Astrocyte (in vitro differentiated cells and primary cell): Measurements from ENCODE around the gene TMEM138. TPM values are rescaled to one million over a fixed set of nuclear protein-coding genes. Genes with fewer than 3 reads are reported as not detected.

Source experiments
- DNase-seq: peaks from one replicate; pipeline ENCODE4 v3.0.0-alpha.2; 2010; ENCODE audit warnings: low read depth
- FAIRE-seq: peaks from 2 replicates; lab custom pipeline; 2011; peaks lifted over from hg19 to GRCh38; lab: Jason Lieb, UNC
- H2AFZ ChIP-seq: 2 replicates; pipeline ENCODE4 v1.6.0; 2012; ENCODE audit warnings: low read depth, low read length, inconsistent platforms
- H3K27ac ChIP-seq: 2 replicates; pipeline ENCODE4 v1.5.1; 2011; ENCODE audit warnings: low read depth, low read length, inconsistent platforms
- H3K27me3 ChIP-seq: 2 replicates; pipeline ENCODE4 v1.6.0; 2011; ENCODE audit warnings: low read length, inconsistent platforms; ENCODE audit not compliant: insufficient read depth
- H3K36me3 ChIP-seq: 2 replicates; pipeline ENCODE4 v1.5.1; 2011; ENCODE audit warnings: low read length, inconsistent platforms; ENCODE audit not compliant: insufficient read depth
- H3K4me1 ChIP-seq: 2 replicates; pipeline ENCODE4 v1.5.1; 2011; ENCODE audit warnings: low read length, inconsistent platforms; ENCODE audit not compliant: insufficient read depth
- H3K4me2 ChIP-seq: 2 replicates; pipeline ENCODE4 v1.6.0; 2012; ENCODE audit warnings: low read length, inconsistent platforms
- H3K4me3 ChIP-seq: 2 replicates; pipeline ENCODE4 v1.5.1; 2011; ENCODE audit warnings: low read depth, mild to moderate bottlenecking, low read length, inconsistent platforms; ENCODE audit not compliant: insufficient read depth
- H3K79me2 ChIP-seq: 2 replicates; pipeline ENCODE4 v1.6.0; 2012; ENCODE audit warnings: mild to moderate bottlenecking, low read length, inconsistent platforms; ENCODE audit not compliant: insufficient read depth
- H3K9ac ChIP-seq: 2 replicates; pipeline ENCODE4 v1.6.0; 2012; ENCODE audit warnings: mild to moderate bottlenecking, low read length, inconsistent platforms
- H3K9me3 ChIP-seq: 2 replicates; pipeline ENCODE4 v1.5.1; 2012; ENCODE audit warnings: low read depth, mild to moderate bottlenecking, low read length, inconsistent platforms; ENCODE audit not compliant: insufficient read depth
- H4K20me1 ChIP-seq: 2 replicates; pipeline ENCODE4 v1.6.0; 2012; ENCODE audit warnings: low read length, inconsistent platforms; ENCODE audit not compliant: insufficient read depth
- H3K27ac Mint-ChIP-seq: one replicate; pipeline ENCODE4 v1.8.0; 2021; ENCODE audit warnings: mild to moderate bottlenecking, mixed read lengths; ENCODE audit not compliant: unreplicated experiment
- H3K27me3 Mint-ChIP-seq: one replicate; pipeline ENCODE4 v1.8.0; 2021; ENCODE audit warnings: low read depth, mixed read lengths; ENCODE audit not compliant: unreplicated experiment
- H3K36me3 Mint-ChIP-seq: one replicate; pipeline ENCODE4 v1.8.0; 2021; ENCODE audit warnings: low read depth, mixed read lengths; ENCODE audit not compliant: unreplicated experiment
- H3K4me1 Mint-ChIP-seq: one replicate; pipeline ENCODE4 v1.8.0; 2021; ENCODE audit warnings: low read depth, mixed read lengths; ENCODE audit not compliant: unreplicated experiment
- H3K4me3 Mint-ChIP-seq: one replicate; pipeline ENCODE4 v1.8.0; 2021; ENCODE audit warnings: mild to moderate bottlenecking, moderate library complexity, mixed read lengths; ENCODE audit not compliant: unreplicated experiment
- H3K9me3 Mint-ChIP-seq: one replicate; pipeline ENCODE4 v1.8.0; 2021; ENCODE audit warnings: mild to moderate bottlenecking, mixed read lengths; ENCODE audit not compliant: unreplicated experiment
- CTCF ChIP-seq: IDR thresholded peaks from 2 replicates; pipeline ENCODE4 v1.5.1; 2011; ENCODE audit warnings: low read depth, mild to moderate bottlenecking, inconsistent platforms, low read length, moderate library complexity; ENCODE audit not compliant: insufficient read depth
- EZH2 ChIP-seq: IDR thresholded peaks from 2 replicates; pipeline ENCODE4 v1.6.1; 2012; ENCODE audit warnings: mild to moderate bottlenecking, low read length, inconsistent platforms; ENCODE audit not compliant: insufficient read depth
- total RNA-seq: library from RNA; stranded (reverse); gene quantifications from 2 replicates; pipeline ENCODE4 v1.2.1, GENCODE V29; 2021

TMEM138 gene
- total RNA-seq, 1 donor from 2014 or later: 36.8 TPM

DNA sequence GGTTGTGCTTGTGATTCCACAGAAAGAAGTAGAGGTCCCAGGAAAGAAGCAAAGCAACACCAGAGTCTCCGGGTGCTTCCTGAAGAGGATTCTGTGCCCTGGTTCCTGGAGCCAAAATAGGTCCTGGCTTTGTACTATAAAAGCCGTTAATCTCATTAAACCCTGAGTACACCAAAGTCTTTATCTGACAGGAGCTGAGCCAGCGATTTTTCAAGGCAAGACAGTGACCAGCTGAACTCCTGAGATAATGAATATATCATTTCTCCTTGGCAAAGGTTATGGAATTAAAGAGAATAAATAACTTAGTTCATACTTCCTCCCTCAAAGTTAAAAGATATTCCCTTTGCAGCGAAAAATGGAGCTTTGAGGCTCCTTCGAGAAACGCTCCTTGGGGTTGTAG lies 5.2 kb downstream of the TMEM138 start:
- Histone ChIP-seq H3K4me3 (no peak overlapping the region), H2AFZ (no peak overlapping the region), H3K4me1 (peaks cover 27% of the 10 kb centered on the region), H3K4me2 (no peak overlapping the region), H3K79me2 (peaks cover 21% of the 10 kb centered on the region), H3K27ac (no peak overlapping the region), H3K36me3 (peaks cover 38% of the 10 kb centered on the region), H3K9me3 (no peaks in the 10 kb centered on the region), H3K9ac (no peak overlapping the region), H3K27me3 (no peaks in the 10 kb centered on the region), H4K20me1 (no peaks in the 10 kb centered on the region)
- peaks cover 31% of the 10 kb centered on the region for H3K36me3 Mint-ChIP-seq
- DNase-seq (no peak), FAIRE-seq (no peak)
- no peak overlapping the region for H3K27ac Mint-ChIP-seq
- no peaks in the 10 kb centered on the region for H3K27me3 Mint-ChIP-seq
- H3K4me1 Mint-ChIP-seq: peaks cover 22% of the 10 kb centered on the region
- TF ChIP-seq EZH2 (no peak), CTCF (no peak)
- H3K9me3 Mint-ChIP-seq: peaks cover 5% of the 10 kb centered on the region
- no peak overlapping the region for H3K4me3 Mint-ChIP-seq

DNA sequence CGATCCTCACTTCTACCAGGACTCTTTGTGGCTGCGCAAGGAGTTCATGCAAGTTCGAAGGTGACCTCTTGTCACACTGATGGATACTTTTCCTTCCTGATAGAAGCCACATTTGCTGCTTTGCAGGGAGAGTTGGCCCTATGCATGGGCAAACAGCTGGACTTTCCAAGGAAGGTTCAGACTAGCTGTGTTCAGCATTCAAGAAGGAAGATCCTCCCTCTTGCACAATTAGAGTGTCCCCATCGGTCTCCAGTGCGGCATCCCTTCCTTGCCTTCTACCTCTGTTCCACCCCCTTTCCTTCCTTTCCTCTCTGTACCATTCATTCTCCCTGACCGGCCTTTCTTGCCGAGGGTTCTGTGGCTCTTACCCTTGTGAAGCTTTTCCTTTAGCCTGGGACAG lies 6.5 kb downstream of the TMEM138 start:
- no peak for TF ChIP-seq CTCF
- no peak for TF ChIP-seq EZH2
- H3K27me3 Mint-ChIP-seq: no peaks in the 10 kb centered on the region
- Histone ChIP-seq H3K4me2 (no peak overlapping the region), H3K27ac (peak overlapping the region; percentile 73), H3K4me3 (no peak overlapping the region), H2AFZ (no peak overlapping the region), H4K20me1 (no peaks in the 10 kb centered on the region), H3K9ac (no peak overlapping the region), H3K4me1 (peaks cover 20% of the 10 kb centered on the region), H3K79me2 (peaks cover 9% of the 10 kb centered on the region), H3K36me3 (peaks cover 38% of the 10 kb centered on the region), H3K9me3 (peaks cover 2% of the 10 kb centered on the region), H3K27me3 (no peaks in the 10 kb centered on the region)
- no peak for FAIRE-seq
- no peak overlapping the region for H3K27ac Mint-ChIP-seq
- peaks cover 36% of the 10 kb centered on the region for H3K36me3 Mint-ChIP-seq
- H3K9me3 Mint-ChIP-seq: peaks cover 7% of the 10 kb centered on the region
- no peak overlapping the region for H3K4me3 Mint-ChIP-seq
- peaks cover 22% of the 10 kb centered on the region for H3K4me1 Mint-ChIP-seq
- no peak for DNase-seq

DNA sequence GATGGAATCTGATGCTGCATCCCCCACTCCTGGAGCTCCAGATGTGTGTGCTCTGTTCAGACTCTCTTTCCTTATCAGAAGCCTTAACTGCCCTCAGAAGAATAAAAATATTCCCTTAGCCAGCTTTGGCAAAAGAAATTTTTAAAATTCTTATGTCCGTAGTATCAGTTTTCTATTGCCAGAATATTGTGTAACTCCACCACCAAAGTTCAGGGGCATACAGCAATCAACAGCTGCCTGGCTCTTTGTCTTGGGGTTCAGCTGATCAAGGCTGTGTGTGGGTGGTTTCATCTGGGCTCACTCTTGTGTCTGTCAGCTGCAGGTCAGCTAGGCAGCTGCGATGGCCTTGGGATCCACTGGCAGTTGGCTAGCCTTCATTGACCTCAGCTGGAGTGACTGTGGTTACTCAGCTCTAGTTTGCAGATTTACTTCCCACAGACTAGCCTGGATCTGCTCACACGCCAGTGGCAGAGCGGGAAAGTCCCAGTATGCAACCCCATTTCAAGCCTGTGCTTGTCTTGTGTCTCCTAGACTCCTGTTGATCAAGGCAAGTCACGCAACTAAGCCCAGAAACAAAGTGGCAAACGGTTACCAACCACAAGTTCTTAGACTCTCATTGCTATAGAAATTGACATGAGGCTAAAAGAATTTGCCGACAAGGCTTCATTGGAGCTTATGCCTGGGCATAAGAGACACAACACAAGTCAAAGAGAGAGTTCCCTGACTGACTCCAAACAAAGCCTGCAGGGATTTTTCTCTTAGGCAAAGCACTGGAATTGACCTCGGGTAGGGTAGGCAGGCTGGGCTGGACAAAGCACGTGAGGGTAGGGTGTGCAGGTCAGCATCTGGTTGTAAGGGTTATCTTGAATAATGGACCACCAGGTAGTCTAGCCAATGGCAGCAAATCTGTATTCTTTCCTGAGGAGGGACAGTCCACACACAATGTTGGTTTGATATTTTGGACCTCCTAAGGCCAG lies 7.5 kb downstream of the TMEM138 start:
- peaks cover 32% of the 10 kb centered on the region for H3K36me3 Mint-ChIP-seq

More for the DNA sequence above, 7.5 kb downstream of the TMEM138 start:
- no peaks in the 10 kb centered on the region for H3K27me3 ChIP-seq
- peaks cover 2% of the 10 kb centered on the region for H3K9me3 ChIP-seq
- peak overlapping the region; percentile 57 for H3K9ac ChIP-seq
- DNase-seq (peak; percentile 97), FAIRE-seq (no peak)
- no peak overlapping the region for H3K4me3 ChIP-seq
- Mint-ChIP-seq H3K27ac (peak overlapping the region; percentile 75), H3K27me3 (no peaks in the 10 kb centered on the region), H3K9me3 (peaks cover 7% of the 10 kb centered on the region), H3K4me1 (peaks cover 22% of the 10 kb centered on the region), H3K4me3 (peak overlapping the region; percentile 31)
- TF ChIP-seq EZH2: no peak
- TF ChIP-seq CTCF: no peak
- no peaks in the 10 kb centered on the region for H3K79me2 ChIP-seq
- peaks cover 32% of the 10 kb centered on the region for H3K36me3 ChIP-seq
- no peak overlapping the region for H2AFZ ChIP-seq
- H3K27ac ChIP-seq: peak overlapping the region; percentile 73
- no peaks in the 10 kb centered on the region for H4K20me1 ChIP-seq
- no peak overlapping the region for H3K4me2 ChIP-seq
- peaks cover 20% of the 10 kb centered on the region for H3K4me1 ChIP-seq
